Activated CD4-positive, alpha-beta T cell treated with anti-CD3 and anti-CD28 coated beads, Interleukin-2, Interleukin-6, amounts not matched to agents 100 ng/mL and 50 ng/mL, durations not matched to agents 16 hours and 8 hours (primary cell): ENCODE results near the gene EXOSC1.
"Not testable (repeated sequence)": the region's sequence is repeated elsewhere in the genome, so short reads cannot be mapped to it uniquely, and the experiment has no call there.

Source experiments
- DNase-seq: peaks from one replicate; pipeline ENCODE4 v3.0.0-alpha.2; 2020

EXOSC1 gene

DNA sequence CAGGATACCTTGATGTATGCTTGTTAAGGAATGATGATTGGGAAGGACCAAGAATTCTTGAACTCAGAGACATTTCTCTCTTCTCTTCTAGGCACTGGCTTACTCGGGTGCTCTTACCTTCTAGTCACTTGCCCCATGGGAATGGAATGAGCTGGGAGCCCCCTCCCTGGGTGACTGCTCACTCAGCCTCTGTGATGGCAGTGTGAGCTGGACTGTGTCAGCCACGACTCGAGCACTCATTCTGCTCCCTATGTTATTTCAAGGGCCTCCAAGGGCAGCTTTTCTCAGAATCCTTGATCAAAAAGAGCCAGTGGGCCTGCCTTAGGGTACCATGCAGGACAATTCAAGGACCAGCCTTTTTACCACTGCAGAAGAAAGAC is 10.9 kb upstream of the EXOSC1 start:
- DNase-seq: no peak

DNA sequence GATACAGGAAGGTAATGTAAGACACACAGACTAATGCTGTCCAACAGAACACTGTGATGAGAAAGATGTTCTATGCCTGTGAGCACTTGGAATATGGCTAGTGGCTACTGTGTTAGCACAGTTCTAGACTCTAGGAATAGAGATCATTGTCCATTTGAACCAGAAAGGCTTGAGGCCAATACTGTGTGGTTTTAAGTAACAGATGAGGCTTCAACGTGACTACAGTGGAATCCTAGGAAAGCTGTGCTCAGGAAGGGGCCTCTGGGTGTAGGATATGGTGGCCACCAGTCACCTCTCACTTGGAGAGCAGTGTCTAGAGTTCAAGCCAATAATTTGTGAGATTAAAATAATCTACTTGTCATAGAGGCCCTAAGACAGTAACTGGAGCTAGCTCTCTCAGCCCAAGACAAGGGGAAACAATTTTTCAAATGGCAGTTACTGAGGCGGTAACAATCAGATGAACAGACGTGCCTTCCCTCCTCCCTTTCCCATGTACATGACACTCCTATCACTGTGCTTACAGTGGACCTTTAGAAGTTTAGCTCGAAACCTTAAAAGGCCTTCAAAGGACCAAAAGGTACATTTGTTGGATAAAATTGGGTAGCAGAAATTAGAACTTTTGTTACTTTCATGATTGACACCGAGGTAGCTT is 10.4 kb upstream of the EXOSC1 start:
- no peak for DNase-seq

DNA sequence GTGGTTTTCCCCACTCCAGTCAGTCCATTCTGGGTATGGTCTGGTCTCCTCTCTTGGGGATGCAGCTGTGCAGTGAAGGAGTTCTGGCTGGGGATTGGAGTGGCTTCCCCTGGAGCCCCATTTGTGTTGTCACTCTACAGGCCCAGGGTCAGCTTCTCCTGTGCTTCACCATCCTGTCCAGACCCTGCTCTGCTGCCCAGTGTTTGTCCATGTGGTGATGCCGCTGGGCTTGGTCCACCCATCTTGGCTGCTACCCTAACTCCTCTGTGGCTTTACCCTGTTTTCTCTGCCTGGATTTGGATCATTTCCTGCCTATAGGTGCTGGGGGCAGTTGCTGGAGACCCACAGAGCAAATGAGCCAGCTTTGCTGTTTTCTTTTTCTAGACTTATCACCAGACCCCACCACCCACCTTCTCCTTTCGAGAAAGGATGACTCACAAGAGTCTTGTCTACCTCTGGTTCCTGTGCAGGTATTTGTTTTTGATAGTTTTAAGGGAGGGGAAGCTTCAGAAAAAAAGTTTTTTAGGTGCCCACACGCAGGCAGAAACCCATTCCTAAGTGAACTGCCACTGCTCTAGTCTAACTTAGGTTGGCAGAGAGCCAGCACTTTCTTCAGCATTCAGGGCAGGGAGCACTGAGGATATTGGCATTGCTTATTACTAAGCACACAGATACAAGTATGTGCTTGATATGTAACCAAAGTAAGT is 8.7 kb upstream of the EXOSC1 start:
- DNase-seq: no peak

DNA sequence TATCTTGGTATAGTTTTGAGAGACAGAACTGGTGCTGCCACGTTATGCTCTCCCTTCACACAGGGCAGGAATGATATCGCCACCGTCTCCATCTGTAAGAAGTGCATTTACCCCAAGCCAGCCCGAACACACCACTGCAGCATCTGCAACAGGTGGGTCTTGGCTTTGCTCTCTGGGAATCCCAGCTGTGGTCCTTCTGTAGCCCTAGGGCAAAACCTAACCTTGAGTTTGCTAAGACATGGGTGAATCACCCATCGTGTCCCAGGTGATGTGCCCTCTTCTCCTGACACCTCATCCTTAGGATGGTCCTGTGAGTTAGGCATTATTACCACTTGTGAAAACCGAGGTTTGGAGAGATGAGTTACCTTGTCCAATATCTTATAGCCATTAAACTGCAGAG is 6.5 kb upstream of the EXOSC1 start:
- DNase-seq: no peak

DNA sequence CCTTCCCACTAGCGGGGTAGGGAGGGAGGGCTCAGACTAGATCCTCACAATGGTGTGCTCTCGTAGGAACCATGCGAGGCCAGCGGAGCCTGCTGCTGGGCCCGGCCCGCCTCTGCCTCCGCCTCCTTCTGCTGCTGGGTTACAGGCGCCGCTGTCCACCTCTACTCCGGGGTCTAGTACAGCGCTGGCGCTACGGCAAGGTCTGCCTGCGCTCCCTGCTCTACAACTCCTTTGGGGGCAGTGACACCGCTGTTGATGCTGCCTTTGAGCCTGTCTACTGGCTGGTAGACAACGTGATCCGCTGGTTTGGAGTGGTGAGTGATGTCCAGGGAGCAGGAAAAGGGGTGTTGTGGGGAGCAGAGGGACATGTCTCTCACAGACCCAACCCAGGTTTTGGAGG is 5.8 kb upstream of the EXOSC1 start:
- DNase-seq: no peak

DNA sequence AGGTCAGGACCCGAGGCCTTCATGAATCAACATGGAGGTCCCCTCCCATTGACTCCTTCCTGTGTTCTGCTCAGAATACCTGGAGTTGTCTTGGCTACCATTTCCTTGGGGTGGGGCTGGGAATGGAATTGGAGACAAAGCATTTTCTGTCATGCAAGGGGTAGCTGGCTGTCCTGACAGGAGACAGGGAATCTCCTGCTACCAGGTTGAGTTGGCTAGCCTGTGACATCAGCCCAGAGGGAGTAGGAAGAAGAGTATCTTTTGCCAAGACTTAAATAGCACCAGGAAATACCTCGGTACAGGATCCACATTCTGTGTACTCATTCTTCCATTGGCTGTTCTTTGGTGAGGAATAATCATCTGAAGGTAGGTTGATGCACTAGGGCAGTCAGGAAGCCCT is 5.0 kb upstream of the EXOSC1 start:
- DNase-seq: no peak

DNA sequence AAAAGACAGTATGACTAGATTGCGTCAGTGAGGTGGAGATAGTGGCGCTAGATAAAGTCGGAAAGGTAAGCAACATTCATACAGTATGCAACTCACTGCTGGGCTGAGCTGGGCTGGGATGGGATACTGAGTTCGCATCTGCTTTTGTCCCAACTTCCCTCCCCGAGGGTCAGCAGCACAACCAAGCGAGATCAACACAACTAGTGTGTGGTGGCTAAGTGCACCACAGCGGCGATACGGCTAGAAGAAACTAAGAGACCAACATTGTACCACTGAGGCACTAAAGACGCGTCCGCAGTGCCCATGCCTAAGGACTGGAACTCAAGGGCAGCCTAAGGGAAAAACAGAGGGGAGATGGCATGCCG is 467 bp downstream of the EXOSC1 start:
- no peak for DNase-seq

DNA sequence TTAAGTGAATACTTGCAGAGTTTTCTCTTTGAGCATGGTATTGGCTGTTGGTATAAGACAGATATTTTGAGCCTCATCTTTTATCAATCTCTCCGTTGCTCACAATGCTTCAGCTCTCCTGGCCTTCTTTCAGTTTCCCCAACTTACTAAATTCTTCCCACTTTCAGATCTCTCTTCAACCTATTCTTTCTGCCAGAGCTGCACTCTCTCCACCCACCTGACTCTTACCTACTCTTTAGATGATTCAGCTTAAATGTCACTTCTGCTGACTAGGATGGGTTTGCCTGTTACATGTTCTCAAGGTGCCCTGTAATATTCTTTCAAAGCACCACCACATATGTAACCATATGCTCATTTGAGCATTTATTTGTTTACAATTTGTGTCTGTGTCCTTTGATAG is 1.6 kb downstream of the EXOSC1 start:
- peak; percentile 40 for DNase-seq

DNA sequence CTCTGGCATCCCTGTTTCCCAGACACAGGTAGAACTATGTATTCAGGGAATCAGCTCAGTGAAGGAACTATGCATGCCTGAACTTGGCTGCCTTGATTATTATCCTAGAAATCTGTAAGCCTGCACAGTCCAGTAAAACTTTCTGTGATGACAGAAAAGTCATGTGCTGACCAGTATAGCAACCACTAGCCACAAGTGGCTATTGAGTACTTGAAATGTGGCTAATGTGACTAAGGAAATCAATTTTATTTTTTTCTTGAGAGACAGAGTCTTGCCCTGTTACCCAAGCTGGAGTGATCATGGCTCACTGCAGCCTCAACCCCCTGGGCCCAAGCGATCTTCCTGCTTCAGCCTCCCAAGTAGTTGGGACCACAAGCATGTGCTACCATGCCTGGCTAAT is 3.5 kb downstream of the EXOSC1 start:
- DNase-seq: no peak

DNA sequence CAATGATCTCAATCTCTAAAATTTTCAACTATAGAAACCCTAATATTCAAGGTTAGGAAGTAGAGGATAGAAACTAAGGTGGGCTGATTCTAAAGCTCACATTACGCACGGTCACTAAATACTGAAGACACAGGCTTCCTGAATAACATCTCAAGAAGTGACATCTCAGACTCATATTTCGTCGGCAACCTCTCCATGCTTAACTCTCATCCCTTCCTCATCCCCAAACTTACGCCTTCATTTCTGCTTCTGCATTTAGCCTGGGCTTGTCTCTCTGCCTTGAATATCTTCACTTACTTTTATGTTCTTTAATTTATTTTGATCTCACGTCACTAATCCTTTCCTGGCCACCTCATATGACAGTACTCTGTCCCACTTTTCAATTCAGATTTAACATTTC is 10.6 kb downstream of the EXOSC1 start:
- no peak for DNase-seq

DNA sequence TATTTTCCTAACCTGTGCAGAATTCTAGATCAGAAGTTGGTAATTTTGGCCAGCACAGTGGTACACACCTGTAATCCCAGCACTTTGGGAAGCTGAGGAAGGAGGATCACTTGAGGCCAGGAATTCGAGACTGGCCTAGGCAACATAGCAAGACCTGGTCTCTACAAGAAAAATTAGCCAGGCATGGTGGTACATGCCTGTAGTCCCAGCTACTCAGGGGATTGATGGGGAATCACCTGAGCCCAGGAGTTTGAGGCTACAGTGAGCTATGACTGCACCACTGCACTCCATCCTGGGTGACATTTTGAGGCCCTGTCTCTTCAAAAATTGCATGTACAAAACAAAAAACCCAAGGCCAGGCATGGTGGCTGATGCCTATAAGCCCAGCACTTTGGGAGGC is 11.2 kb downstream of the EXOSC1 start:
- no peak for DNase-seq

DNA sequence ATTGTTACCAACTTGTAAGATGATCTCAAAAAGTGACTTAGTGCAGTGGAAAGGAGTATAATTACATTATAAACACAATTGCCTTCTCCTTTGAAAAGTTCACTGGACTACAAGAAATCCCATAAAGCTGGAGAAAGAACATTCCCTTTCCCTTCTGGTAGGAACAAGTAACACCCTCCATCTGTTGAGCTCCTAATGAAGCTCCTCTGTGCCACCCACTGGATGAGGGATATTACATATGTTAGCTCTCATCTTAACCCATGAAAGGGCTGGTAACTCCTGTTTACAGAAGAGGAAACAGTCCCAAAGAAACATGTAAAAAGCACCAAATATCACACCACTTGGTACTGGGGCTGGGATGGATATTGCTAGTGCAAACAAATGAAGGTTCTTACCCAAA is 11.8 kb downstream of the EXOSC1 start:
- DNase-seq: no peak

DNA sequence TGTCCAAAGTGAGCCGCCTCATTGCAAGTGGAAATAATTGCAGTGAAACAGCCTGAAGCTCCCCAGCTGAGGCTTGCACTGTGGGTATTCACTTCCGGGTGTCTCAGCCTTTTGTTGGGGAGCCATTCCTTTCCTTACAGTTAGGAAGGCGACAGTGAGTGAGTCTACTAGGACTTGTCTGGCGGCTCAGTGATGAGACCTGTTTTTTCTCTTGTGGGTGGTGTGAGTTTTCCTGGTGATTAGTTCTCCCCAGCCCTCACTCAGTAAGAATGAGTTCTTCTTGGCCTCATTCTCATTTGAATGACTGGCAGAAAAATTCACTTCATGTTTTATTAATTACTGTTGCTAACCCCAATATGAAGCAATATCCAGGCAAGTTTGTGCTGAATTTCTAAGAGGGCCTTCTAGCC is 17.2 kb downstream of the EXOSC1 start:
- peak; percentile 62 for DNase-seq

DNA sequence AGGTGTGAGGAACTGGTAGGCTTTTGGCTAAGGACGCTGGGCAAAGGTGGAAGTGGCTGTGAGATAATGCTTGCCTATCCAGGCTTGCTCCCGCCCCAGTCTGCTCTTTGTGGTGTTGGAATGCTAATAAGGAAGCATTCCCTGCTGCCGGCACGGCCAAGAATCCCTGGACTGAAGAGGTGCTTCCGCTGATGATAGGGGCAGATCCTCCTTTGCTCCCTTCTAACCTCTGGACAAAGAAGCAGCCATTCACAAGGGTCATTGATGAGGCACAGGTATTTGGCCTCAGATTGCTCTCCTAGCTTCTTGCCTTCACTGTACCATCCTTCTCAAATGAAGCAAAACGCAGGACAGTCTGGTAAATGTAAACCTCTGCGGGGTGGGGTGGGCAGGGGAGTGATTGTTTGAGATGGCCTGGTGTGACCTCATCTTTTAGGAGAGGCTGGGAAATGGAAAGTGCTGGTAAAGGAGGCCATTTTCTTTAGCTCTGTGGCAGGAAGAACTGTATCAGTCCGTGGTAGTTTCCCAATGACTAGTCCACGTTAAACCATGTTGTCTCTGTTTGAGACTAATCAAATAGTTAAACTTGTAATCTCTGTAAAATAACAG is 18.1 kb downstream of the EXOSC1 start:
- peak; percentile 81 for DNase-seq

DNA sequence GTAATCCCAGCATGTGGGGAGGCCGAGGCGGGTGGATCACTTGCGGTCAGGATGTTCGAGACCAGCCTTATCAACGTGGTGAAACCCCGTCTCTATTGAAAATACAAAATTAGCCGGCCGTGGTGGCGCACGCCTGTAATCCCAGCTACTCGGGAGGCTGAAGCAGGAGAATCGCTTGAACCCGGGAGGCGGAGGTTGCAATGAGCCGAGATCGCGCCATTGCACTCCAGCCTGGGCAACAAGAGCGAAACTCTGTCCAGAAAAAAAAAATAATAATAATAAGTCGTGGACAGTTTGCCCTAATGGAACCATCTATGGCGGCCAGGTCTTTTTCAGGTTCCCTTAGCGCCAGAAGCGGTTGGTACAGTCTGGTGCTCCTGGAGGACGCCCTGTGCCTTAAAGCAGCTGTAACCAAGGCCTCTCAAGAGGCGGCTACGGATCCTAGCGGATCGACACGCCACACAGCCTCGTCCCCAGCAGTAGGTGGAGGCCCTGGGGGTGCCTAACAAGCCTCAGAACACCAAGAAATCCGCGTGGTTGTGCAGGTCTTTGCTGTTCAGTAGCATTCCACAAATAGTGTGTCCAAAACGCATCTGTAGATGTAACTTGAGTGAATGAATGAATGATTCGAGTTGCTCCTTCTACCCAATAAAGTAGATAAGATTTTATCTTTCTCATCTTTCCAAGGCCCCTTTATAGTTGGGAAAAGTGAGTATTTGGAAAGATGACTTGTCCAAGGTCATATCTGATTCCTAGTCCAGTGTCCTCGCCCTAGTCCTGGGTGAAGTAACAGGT is 18.8 kb downstream of the EXOSC1 start:
- DNase-seq: no peak

DNA sequence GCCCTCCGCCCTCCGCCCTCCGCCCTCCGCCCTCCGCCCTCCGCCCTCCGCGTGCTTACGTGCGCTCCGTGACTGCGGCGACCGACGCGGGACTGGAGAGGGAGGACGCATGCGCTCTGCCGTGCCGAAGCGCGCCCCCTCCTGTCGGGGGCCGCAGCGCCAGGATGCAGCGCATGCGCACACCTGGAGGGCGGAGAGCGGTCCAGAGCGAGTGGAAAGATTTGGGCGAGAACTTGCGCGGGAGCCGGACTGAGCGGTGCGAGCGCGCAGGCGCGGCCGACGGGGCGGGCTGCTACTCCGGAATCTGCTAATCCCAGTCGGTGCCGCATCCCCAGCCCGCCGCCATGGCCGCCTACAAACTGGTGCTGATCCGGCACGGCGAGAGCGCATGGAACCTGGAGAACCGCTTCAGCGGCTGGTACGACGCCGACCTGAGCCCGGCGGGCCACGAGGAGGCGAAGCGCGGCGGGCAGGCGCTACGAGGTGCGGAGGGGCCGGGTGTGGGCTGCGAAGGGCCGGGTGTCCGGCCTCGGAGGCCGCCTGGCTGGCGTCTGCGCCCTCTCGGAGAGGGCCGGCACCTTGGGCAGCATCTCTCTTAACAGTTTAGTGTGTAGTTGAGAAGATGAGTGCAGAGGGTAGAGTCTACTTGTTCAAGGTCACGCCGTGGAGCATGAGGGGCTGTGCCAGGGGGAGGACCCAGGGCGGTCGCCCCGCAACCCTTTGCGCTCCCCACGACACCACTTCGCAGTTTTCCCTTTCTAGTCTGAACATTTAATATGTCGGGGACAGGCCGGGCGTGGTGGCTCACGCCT is 19.6 kb downstream of the EXOSC1 start, which contains the start of gene PGAM1:
TSS of gene PGAM1 (plus strand) at position 228 of the 812 bp plus-strand sequence. CDS start at position 345, 117 bp downstream.
- peak; percentile 99 for DNase-seq

DNA sequence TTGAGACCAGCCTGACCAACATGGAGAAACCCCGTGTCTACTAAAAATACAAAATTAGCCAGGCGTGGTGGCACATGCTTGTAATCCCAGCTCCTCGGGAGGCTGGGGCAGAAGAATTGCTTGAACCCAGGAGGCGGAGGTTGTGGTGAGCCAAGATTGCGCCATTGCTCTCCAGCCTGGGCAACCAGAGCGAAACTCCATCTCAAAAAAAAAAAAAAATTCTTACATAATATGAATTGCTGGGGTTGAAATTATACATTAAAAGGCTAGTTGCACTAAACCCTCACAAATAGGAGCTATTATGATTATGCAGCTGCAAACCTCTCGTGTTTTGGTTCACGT is 22.1 kb downstream of the EXOSC1 start:
- DNase-seq: not testable (repeated sequence)

DNA sequence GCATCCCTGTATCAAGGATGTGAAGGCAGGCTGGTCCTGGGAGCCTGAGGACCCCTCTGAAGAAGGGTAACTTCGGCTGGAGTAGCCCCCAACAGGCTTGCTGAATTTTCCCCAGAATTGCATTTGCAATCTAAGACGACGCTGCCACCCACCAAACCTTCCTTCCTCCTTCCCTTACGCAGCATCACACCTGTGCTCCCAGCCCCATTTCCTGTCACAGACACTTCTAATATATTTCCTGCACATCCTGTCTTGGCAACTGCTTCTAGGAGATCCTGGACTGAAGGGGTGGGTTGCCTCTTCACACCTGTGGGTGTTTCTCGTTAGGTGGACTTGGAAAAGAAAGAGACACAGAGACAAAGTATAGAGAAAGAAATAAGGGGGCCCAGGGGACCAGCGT is 29.2 kb downstream of the EXOSC1 start:
- DNase-seq: no peak

DNA sequence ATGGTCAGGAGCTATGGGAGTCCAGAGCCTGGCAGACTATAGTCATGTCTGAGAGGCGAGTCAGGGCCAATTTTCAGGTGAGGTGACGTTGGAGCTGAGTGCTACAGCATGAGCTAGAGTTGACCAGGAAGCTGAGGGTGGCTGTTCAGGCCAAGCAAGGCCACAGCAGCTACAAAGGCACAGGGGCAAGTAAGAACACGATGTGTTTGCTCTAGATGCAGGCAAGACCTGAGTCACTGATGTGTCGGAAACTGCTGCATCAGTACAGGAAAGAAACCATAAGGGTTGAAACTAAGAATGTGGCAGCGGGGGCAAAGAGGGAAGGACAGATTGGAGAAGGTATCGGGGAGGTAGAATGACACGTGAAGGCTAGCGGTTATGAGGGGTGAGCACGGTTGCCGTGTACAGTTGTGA is 32.9 kb downstream of the EXOSC1 start:
- peak; percentile 91 for DNase-seq

DNA sequence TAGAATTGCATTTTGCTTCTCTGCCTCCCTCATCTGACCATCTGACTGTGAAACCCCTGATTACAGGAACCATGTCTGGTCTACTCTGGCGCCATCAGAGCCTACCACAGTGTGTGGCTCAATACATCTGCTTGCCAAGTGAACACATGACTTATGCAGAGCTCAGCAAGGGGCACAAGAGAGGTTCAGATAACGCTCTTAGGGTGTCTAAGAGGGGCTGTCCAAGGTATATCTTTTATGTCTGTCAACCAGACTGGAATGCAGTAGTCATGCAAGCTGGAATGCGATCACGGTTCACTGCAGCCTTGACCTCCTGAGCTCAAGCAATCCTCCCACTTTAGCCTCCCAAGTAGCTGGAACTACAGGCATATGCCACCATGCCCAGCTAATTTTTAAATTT is 34.4 kb downstream of the EXOSC1 start:
- DNase-seq: no peak

DNA sequence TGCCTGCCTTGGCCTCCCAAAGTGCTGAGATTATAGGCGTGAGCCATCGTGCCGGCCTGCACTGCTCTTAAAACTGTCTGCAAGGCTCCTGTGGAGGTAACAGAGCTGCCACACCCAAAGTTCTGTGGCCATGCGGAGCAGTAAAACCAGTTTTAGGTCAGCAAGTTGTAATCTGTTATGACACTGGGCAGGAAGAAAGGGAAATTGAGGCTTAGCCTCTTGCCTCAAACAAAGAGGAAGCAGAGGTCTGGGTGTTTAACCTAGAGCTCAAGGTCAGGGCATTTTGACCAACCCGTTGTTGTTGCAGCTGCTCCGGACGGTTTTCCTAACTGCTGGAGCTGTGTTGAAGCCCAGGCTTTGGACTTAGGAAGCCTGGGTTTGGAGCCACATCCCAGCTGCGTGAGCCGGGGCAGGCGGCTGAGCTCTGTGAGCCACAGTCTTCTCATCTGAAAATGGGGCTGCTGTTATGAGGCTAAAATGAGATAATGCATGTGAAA is 37.3 kb downstream of the EXOSC1 start:
- no peak for DNase-seq

DNA sequence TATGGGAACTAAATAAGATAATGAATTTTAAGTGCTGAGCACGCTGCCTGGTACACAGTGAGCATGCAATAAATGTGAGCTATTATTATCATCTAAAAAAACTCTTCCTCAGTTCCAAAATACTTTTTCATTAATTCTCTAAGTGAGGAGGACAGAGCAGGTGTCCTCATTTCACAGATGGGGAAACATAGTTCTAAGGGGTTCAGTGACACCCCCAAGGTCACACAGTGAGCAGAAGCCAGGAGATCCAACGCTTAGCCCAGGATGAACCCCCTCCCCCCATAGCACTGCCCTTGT is 37.9 kb downstream of the EXOSC1 start:
- DNase-seq: no peak
